ENCODE measurements around the gene ADCY2.

DNA sequence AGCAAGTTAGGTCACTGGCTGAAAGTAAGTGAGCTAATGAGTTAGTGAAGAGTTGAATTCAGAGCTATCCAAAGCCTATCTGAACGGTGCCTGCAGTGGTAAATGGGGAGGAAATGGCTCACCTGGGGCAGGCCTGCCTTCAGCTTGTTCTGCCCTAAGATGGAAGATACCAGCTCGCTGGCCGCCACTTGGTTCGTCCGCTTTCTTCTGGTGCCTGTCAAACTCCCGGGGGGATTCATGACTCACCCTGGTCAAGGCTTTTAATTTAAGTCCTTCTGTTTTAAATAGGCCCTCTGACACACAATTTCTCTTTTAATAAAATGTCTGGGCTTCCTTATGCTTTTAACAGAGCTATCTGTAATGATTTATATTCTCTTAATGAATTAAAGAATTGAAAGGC is 376.2 kb downstream of the ADCY2 start:
- no peak for TF ChIP-seq ZFP30 (CRISPR knock-in tag; IDR thresholded peaks at IDR 0.05)
- TF ChIP-seq, protein P1, sequence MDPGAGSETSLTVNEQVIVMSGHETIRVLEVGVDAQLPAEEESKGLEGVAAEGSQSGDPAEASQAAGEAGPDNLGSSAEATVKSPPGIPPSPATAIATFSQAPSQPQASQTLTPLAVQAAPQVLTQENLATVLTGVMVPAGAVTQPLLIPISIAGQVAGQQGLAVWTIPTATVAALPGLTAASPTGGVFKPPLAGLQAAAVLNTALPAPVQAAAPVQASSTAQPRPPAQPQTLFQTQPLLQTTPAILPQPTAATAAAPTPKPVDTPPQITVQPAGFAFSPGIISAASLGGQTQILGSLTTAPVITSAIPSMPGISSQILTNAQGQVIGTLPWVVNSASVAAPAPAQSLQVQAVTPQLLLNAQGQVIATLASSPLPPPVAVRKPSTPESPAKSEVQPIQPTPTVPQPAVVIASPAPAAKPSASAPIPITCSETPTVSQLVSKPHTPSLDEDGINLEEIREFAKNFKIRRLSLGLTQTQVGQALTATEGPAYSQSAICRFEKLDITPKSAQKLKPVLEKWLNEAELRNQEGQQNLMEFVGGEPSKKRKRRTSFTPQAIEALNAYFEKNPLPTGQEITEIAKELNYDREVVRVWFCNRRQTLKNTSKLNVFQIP (CRISPR knock-in tag; IDR thresholded peaks at IDR 0.05; ENCODE audit: borderline replicate concordance, low read depth), result no peak
- TF ChIP-seq, protein P2, sequence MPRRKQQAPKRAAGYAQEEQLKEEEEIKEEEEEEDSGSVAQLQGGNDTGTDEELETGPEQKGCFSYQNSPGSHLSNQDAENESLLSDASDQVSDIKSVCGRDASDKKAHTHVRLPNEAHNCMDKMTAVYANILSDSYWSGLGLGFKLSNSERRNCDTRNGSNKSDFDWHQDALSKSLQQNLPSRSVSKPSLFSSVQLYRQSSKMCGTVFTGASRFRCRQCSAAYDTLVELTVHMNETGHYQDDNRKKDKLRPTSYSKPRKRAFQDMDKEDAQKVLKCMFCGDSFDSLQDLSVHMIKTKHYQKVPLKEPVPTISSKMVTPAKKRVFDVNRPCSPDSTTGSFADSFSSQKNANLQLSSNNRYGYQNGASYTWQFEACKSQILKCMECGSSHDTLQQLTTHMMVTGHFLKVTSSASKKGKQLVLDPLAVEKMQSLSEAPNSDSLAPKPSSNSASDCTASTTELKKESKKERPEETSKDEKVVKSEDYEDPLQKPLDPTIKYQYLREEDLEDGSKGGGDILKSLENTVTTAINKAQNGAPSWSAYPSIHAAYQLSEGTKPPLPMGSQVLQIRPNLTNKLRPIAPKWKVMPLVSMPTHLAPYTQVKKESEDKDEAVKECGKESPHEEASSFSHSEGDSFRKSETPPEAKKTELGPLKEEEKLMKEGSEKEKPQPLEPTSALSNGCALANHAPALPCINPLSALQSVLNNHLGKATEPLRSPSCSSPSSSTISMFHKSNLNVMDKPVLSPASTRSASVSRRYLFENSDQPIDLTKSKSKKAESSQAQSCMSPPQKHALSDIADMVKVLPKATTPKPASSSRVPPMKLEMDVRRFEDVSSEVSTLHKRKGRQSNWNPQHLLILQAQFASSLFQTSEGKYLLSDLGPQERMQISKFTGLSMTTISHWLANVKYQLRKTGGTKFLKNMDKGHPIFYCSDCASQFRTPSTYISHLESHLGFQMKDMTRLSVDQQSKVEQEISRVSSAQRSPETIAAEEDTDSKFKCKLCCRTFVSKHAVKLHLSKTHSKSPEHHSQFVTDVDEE (CRISPR knock-in tag; IDR thresholded peaks at IDR 0.05), result no peak
- no peak for TF ChIP-seq RARB (CRISPR knock-in tag; IDR thresholded peaks at IDR 0.05)
- no peak for TF ChIP-seq ESRRG (CRISPR knock-in tag; IDR thresholded peaks at IDR 0.05)
- TF ChIP-seq ARNTL (CRISPR knock-in tag; IDR thresholded peaks at IDR 0.05; ENCODE audit: borderline replicate concordance, low read depth), result no peak
- TF ChIP-seq, protein P3, sequence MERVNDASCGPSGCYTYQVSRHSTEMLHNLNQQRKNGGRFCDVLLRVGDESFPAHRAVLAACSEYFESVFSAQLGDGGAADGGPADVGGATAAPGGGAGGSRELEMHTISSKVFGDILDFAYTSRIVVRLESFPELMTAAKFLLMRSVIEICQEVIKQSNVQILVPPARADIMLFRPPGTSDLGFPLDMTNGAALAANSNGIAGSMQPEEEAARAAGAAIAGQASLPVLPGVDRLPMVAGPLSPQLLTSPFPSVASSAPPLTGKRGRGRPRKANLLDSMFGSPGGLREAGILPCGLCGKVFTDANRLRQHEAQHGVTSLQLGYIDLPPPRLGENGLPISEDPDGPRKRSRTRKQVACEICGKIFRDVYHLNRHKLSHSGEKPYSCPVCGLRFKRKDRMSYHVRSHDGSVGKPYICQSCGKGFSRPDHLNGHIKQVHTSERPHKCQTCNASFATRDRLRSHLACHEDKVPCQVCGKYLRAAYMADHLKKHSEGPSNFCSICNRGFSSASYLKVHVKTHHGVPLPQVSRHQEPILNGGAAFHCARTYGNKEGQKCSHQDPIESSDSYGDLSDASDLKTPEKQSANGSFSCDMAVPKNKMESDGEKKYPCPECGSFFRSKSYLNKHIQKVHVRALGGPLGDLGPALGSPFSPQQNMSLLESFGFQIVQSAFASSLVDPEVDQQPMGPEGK (CRISPR knock-in tag; IDR thresholded peaks at IDR 0.05; ENCODE audit: borderline replicate concordance), result no peak
- TF ChIP-seq OSR1 (CRISPR knock-in tag; IDR thresholded peaks at IDR 0.05), result no peak
- TF ChIP-seq ISL1 (CRISPR knock-in tag; IDR thresholded peaks at IDR 0.05), result no peak
- no peak for TF ChIP-seq ZNF8 (CRISPR knock-in tag; IDR thresholded peaks at IDR 0.05)
- TF ChIP-seq PPARA (CRISPR knock-in tag; IDR thresholded peaks at IDR 0.05; ENCODE audit: borderline replicate concordance), result no peak
- TF ChIP-seq, protein P4, sequence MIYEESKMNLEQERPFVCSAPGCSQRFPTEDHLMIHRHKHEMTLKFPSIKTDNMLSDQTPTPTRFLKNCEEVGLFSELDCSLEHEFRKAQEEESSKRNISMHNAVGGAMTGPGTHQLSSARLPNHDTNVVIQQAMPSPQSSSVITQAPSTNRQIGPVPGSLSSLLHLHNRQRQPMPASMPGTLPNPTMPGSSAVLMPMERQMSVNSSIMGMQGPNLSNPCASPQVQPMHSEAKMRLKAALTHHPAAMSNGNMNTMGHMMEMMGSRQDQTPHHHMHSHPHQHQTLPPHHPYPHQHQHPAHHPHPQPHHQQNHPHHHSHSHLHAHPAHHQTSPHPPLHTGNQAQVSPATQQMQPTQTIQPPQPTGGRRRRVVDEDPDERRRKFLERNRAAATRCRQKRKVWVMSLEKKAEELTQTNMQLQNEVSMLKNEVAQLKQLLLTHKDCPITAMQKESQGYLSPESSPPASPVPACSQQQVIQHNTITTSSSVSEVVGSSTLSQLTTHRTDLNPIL (CRISPR knock-in tag; IDR thresholded peaks at IDR 0.05; ENCODE audit: low read depth), result no peak
- no peak for TF ChIP-seq BACH2 (CRISPR knock-in tag; IDR thresholded peaks at IDR 0.05; ENCODE audit: borderline replicate concordance)

All from SK-N-SH treated with all-trans-retinoic acid at 6 μM for 48 hours (cell line).